Limb (tissue), 2 donors: ENCODE measurements around the gene AFF3.

ENCODE experiments used
- DNase-seq, 2 donors: peaks; one replicate each; pipeline ENCODE4 v3.0.0-alpha.2; 2016; ENCODE audit errors: extremely low spot score in 2 of 2

Gene AFF3

GRCh38 chr2:99562516-99562915 is 579.9 kb downstream of the AFF3 start:
- no peak for DNase-seq

GRCh38 chr2:99561804-99562203 is 580.6 kb downstream of the AFF3 start:
- no peak for DNase-seq

- peak; percentile 79 to 92 for DNase-seq
Measured at GRCh38 chr2:99559075-99559662, 583.2 kb downstream of the AFF3 start.

GRCh38 chr2:99555404-99555803 is 587.0 kb downstream of the AFF3 start:
- DNase-seq: no peak

- DNase-seq: no peak
Measured at GRCh38 chr2:99554871-99555270, 587.5 kb downstream of the AFF3 start.

- no peak for DNase-seq
Measured at GRCh38 chr2:99554238-99554637, 588.2 kb downstream of the AFF3 start.

GRCh38 chr2:99552529-99552928 is 589.9 kb downstream of the AFF3 start:
- no peak for DNase-seq

GRCh38 chr2:99550368-99550767 is 592.0 kb downstream of the AFF3 start:
- no peak for DNase-seq

- DNase-seq: no peak
Measured at GRCh38 chr2:99545604-99546003, 596.8 kb downstream of the AFF3 start.

GRCh38 chr2:99545066-99545465 is 597.3 kb downstream of the AFF3 start:
- DNase-seq: no peak

GRCh38 chr2:99544608-99545007 is 597.8 kb downstream of the AFF3 start:
- DNase-seq: no peak

- DNase-seq: no peak
Measured at GRCh38 chr2:99543247-99543646, 599.1 kb downstream of the AFF3 start.

- DNase-seq: no peak
Measured at GRCh38 chr2:99537910-99538485, 604.4 kb downstream of the AFF3 start.

GRCh38 chr2:99524056-99524455 is 618.3 kb downstream of the AFF3 start:
- no peak for DNase-seq

GRCh38 chr2:99522157-99522556 is 620.2 kb downstream of the AFF3 start:
- no peak for DNase-seq

GRCh38 chr2:99520813-99521212 is 621.6 kb downstream of the AFF3 start:
- DNase-seq: no peak

- no peak for DNase-seq
Measured at GRCh38 chr2:99520195-99520594, 622.2 kb downstream of the AFF3 start.

- no peak for DNase-seq
Measured at GRCh38 chr2:99514357-99514756, 628.0 kb downstream of the AFF3 start.

GRCh38 chr2:99512181-99512591 is 630.2 kb downstream of the AFF3 start:
- DNase-seq: peak in 1 of 2 donors; percentile 60

- DNase-seq: peak in 1 of 2 donors; percentile 8
Measured at GRCh38 chr2:99509387-99509786, 633.0 kb downstream of the AFF3 start.

- no peak for DNase-seq
Measured at GRCh38 chr2:99507937-99508818, 634.2 kb downstream of the AFF3 start.

- DNase-seq: no peak
Measured at GRCh38 chr2:99504844-99505584, 637.4 kb downstream of the AFF3 start.
